ENCODE results near the gene CCL11. TPM values are rescaled to one million over a fixed set of nuclear protein-coding genes. Genes with fewer than 3 reads are reported as not detected.
"Not testable (repeated sequence)": the region's sequence is repeated elsewhere in the genome, so short reads cannot be mapped to it uniquely, and the experiment has no call there.

CCL11 gene
- total RNA-seq, 1 donor from 2014 or later, result 0.98 TPM

GRCh38 chr17:34321964-34322363, 36.4 kb downstream of the CCL11 start:
- H3K4me3 ChIP-seq, result no peak overlapping the region
- H3K9me3 ChIP-seq, result no peaks in the 10 kb centered on the region
- no peaks in the 10 kb centered on the region for H3K36me3 ChIP-seq
- intact Hi-C loops (cut with DNase I), result no loop called here
- DNase-seq, result no peak
- H3K27ac ChIP-seq, result no peak overlapping the region
- peaks cover 5% of the 10 kb centered on the region for H3K4me1 ChIP-seq
- H3K27me3 ChIP-seq, result no peaks in the 10 kb centered on the region
- no peak for ATAC-seq
- TF ChIP-seq CTCF (IDR thresholded peaks at IDR 0.05), result no peak

GRCh38 chr17:34327580-34327979, 42.0 kb downstream of the CCL11 start:
- DNase-seq; H3K27ac ChIP-seq; intact Hi-C loops (cut with DNase I); H3K27me3 ChIP-seq; H3K4me3 ChIP-seq; ATAC-seq; H3K36me3 ChIP-seq; H3K4me1 ChIP-seq; H3K9me3 ChIP-seq: not testable (repeated sequence)

- Histone ChIP-seq H3K27me3 (no peaks in the 10 kb centered on the region), H3K9me3 (no peaks in the 10 kb centered on the region), H3K27ac (no peak overlapping the region), H3K4me1 (no peaks in the 10 kb centered on the region), H3K4me3 (no peak overlapping the region), H3K36me3 (no peaks in the 10 kb centered on the region)
- DNase-seq (no peak), ATAC-seq (no peak)
- intact Hi-C loops (cut with DNase I), result no loop called here
- no peak for TF ChIP-seq CTCF (IDR thresholded peaks at IDR 0.05)
Measured at GRCh38 chr17:34337701-34338100, 52.2 kb downstream of the CCL11 start.

Other genes with a start within 250 kb of the CCL11 start
- gene CCL2, start 30.5 kb upstream of the CCL11 start, total RNA-seq, result 53.3 TPM
- gene CCL7, start 15.5 kb upstream of the CCL11 start, total RNA-seq, result not detected
- 1.5 TPM for gene CCL8, start 33.7 kb downstream of the CCL11 start, total RNA-seq
- 10.2 TPM for gene CCL13, start 70.7 kb downstream of the CCL11 start, total RNA-seq
- gene CCL1, start 77.5 kb downstream of the CCL11 start, total RNA-seq, result not detected